Measurements from ENCODE around the gene TAF15.

DNA sequence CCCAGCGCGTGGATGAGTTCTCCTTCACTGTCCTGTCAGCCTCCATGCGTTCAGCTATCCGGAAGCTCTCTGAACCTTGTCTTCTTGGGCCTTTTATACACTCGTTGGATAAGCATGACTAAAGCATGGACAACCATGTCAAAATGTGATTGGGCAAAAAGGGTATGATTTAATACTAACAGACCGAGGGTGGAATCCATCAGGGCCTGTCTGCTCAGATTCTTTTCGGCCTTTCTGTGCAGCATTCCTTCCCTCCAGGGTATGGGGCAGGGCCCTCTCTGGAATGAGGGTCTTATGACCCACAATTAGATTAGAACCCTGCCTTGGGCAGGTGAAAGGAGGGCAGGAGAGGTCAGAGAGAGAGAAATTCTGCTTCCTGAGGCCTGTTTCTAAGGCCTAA, 84.9 kb downstream of the TAF15 start:
- TF ChIP-seq, protein P1, sequence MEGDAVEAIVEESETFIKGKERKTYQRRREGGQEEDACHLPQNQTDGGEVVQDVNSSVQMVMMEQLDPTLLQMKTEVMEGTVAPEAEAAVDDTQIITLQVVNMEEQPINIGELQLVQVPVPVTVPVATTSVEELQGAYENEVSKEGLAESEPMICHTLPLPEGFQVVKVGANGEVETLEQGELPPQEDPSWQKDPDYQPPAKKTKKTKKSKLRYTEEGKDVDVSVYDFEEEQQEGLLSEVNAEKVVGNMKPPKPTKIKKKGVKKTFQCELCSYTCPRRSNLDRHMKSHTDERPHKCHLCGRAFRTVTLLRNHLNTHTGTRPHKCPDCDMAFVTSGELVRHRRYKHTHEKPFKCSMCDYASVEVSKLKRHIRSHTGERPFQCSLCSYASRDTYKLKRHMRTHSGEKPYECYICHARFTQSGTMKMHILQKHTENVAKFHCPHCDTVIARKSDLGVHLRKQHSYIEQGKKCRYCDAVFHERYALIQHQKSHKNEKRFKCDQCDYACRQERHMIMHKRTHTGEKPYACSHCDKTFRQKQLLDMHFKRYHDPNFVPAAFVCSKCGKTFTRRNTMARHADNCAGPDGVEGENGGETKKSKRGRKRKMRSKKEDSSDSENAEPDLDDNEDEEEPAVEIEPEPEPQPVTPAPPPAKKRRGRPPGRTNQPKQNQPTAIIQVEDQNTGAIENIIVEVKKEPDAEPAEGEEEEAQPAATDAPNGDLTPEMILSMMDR (IDR thresholded peaks at IDR 0.05; ENCODE audit: low read depth, low read length, poor library complexity, severe bottlenecking), result no peak
- TF ChIP-seq EZH2phosphoT487 (IDR thresholded peaks at IDR 0.05; ENCODE audit: borderline replicate concordance, low read length), result no peak
